ENCODE measurements around the gene GALNT13.

DNA sequence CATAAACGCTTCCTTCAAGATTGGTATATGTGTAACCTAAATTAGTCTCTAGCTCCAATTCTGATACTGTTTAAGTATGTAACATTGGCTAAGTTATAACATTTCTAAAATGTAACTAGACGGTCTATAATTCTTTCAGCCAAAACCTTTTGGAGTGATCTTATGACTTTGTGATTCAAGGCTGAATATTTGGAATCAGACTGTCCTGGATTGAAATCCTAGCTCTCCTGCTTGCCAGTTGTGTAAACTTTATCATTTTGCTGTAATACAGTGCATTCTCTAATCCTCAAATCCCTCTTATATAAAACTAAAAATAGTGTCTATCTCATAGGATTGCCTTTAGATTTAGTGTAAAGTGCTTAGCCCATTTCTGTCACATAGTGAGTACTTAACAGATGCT is 489.6 kb downstream of the GALNT13 start:
- TF ChIP-seq, protein P1, sequence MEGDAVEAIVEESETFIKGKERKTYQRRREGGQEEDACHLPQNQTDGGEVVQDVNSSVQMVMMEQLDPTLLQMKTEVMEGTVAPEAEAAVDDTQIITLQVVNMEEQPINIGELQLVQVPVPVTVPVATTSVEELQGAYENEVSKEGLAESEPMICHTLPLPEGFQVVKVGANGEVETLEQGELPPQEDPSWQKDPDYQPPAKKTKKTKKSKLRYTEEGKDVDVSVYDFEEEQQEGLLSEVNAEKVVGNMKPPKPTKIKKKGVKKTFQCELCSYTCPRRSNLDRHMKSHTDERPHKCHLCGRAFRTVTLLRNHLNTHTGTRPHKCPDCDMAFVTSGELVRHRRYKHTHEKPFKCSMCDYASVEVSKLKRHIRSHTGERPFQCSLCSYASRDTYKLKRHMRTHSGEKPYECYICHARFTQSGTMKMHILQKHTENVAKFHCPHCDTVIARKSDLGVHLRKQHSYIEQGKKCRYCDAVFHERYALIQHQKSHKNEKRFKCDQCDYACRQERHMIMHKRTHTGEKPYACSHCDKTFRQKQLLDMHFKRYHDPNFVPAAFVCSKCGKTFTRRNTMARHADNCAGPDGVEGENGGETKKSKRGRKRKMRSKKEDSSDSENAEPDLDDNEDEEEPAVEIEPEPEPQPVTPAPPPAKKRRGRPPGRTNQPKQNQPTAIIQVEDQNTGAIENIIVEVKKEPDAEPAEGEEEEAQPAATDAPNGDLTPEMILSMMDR (IDR thresholded peaks at IDR 0.05; ENCODE audit: low read depth, low read length) = no peak
- no peak for TF ChIP-seq EZH2phosphoT487 (IDR thresholded peaks at IDR 0.05; ENCODE audit: low read depth)

Measured in OCI-LY3 (cell line).